GM18526 (cell line): ENCODE measurements around the gene PRR33.

ENCODE experiments used
- POLR2A ChIP-seq: IDR thresholded peaks from 3 replicates; pipeline ENCODE4 v1.6.1; 2011; ENCODE audit not compliant: insufficient read length; ENCODE audit errors: extremely low read depth

PRR33 gene

GRCh38 chr11:1931341-1932104 lies 39.8 kb upstream of the PRR33 start:
- no peak for TF ChIP-seq POLR2A

GRCh38 chr11:1930462-1930830 lies 38.8 kb upstream of the PRR33 start:
- TF ChIP-seq POLR2A, result no peak

- TF ChIP-seq POLR2A, result no peak
Observed at GRCh38 chr11:1929621-1930461, 38.1 kb upstream of the PRR33 start.

- no peak for TF ChIP-seq POLR2A
Observed at GRCh38 chr11:1928891-1929541, 37.3 kb upstream of the PRR33 start.

GRCh38 chr11:1928470-1928890 lies 36.8 kb upstream of the PRR33 start:
- no peak for TF ChIP-seq POLR2A

GRCh38 chr11:1927848-1928469 lies 36.3 kb upstream of the PRR33 start:
- no peak for TF ChIP-seq POLR2A

- TF ChIP-seq POLR2A, result no peak
Observed at GRCh38 chr11:1927026-1927847, 35.5 kb upstream of the PRR33 start.

GRCh38 chr11:1926156-1927025 lies 34.7 kb upstream of the PRR33 start:
- no peak for TF ChIP-seq POLR2A

GRCh38 chr11:1925373-1926155 lies 33.9 kb upstream of the PRR33 start:
- TF ChIP-seq POLR2A, result no peak

- no peak for TF ChIP-seq POLR2A
Observed at GRCh38 chr11:1924646-1925372, 33.1 kb upstream of the PRR33 start.

GRCh38 chr11:1924181-1924580 lies 32.5 kb upstream of the PRR33 start:
- TF ChIP-seq POLR2A, result no peak

- no peak for TF ChIP-seq POLR2A
Observed at GRCh38 chr11:1923201-1923956, 31.7 kb upstream of the PRR33 start.
